Neural cell (in vitro differentiated cells): ENCODE measurements around the gene PAPPA2.
A peak's percentile ranks its signal among the peaks of the same experiment; 100 is the strongest.

Source experiments
- EP300 ChIP-seq: fragments of 450-650 bp; conservative IDR thresholded peaks from 2 replicates; pipeline ENCODE4 v1.6.1; 2014; ENCODE audit warnings: antibody characterized with exemption, mild to moderate bottlenecking, moderate library complexity; ENCODE audit not compliant: poor library complexity, severe bottlenecking
- EZH2 ChIP-seq: fragments of 200-600, 300-800 bp; shearing (Covaris generic), sonication (generic); IDR thresholded peaks from 2 replicates; pipeline ENCODE4 v1.6.1; 2014; ENCODE audit warnings: antibody characterized with exemption, low read length, borderline replicate concordance, mild to moderate bottlenecking; ENCODE audit not compliant: insufficient read depth, poor library complexity, severe bottlenecking
- POLR2AphosphoS5 ChIP-seq: IDR thresholded peaks from 2 replicates; pipeline ENCODE4 v1.6.1; 2012
- RAD21 ChIP-seq: fragments of 450-650 bp; conservative IDR thresholded peaks from 2 replicates; pipeline ENCODE4 v1.6.1; 2014; ENCODE audit warnings: antibody characterized with exemption, mild to moderate bottlenecking, moderate library complexity
- TF ChIP-seq, protein P1 (sequence below): fragments of 450-650 bp; IDR thresholded peaks from 2 replicates; pipeline ENCODE4 v1.5.1; 2014; ENCODE audit warnings: antibody characterized with exemption, mild to moderate bottlenecking, moderate library complexity; ENCODE audit not compliant: poor library complexity, severe bottlenecking

DNA sequence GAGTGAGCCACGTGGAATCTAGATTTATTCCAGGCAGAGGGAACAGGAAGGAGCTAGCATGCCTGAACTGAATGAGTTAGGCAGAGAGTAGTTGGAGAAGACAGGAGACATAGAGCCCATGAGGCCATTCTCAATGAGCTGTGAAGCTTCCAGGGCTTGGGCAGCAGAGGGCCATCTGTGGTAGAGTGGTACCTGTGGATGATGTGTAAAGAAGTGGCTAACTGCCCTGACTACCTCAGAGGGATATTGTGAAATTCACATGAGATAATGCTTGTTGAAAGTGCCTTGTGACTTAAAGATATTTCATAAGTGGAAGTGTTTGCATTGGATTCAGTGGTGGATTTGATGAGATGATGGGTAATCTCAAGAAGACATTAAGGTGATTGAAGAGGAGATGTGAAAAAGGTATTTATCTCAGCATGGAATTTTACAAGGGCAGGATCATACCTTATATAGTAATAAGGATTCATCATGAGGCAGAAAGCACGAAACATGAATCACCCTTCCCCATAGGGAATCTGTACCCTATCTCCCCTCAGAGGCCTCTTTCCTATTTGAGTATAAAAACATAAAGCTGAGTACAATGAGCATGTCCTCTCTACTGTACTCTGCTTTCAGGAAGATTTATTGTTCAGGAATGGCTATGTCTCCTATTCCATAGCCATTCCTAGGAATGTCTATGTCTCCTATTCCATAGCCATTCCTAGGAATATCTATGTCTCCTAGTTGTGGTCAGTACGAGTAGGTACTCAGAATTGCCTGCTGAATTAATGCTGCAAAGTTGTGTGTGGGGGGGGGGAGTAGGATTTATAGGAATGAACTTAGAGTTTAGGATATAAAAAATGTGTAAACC lies 146.8 kb downstream of the PAPPA2 start:
- TF ChIP-seq EZH2 (no peak), RAD21 (peak; percentile 8), POLR2AphosphoS5 (peak; percentile 73), EP300 (peak; percentile 92)
- TF ChIP-seq, protein P1, sequence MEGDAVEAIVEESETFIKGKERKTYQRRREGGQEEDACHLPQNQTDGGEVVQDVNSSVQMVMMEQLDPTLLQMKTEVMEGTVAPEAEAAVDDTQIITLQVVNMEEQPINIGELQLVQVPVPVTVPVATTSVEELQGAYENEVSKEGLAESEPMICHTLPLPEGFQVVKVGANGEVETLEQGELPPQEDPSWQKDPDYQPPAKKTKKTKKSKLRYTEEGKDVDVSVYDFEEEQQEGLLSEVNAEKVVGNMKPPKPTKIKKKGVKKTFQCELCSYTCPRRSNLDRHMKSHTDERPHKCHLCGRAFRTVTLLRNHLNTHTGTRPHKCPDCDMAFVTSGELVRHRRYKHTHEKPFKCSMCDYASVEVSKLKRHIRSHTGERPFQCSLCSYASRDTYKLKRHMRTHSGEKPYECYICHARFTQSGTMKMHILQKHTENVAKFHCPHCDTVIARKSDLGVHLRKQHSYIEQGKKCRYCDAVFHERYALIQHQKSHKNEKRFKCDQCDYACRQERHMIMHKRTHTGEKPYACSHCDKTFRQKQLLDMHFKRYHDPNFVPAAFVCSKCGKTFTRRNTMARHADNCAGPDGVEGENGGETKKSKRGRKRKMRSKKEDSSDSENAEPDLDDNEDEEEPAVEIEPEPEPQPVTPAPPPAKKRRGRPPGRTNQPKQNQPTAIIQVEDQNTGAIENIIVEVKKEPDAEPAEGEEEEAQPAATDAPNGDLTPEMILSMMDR = no peak
